H1 (cell line): Measurements from ENCODE around the gene MT1F. TPM values are rescaled to one million over a fixed set of nuclear protein-coding genes. Genes with fewer than 3 reads are reported as not detected.

Experiments used
- CTCF ChIA-PET: fragments of 300-600 bp; sonication (Branson Sonifier 250); formaldehyde crosslinking; loops from one replicate; lab custom pipeline; 2021; ENCODE audit not compliant: partially characterized antibody; lab: Charles Lee
- POLR2A ChIA-PET: fragments of 300-600 bp; sonication (Branson Sonifier 250); formaldehyde crosslinking; loops from one replicate; lab custom pipeline; 2021; ENCODE audit warnings: inconsistent platforms; ENCODE audit not compliant: partially characterized antibody; lab: Charles Lee
- DNase-seq, 2 experiments: peaks; one replicate each; pipeline versions ENCODE4 v3.0.0 to v3.0.0-alpha.2; 2010 to 2022; ENCODE audit warnings: low spot score in 2 of 2, low read depth in 1 of 2, mixed read lengths in 1 of 2
- FAIRE-seq: peaks from 2 replicates; lab custom pipeline; 2011; peaks lifted over from hg19 to GRCh38; lab: Jason Lieb, UNC
- H2AFZ ChIP-seq: 2 replicates; pipeline ENCODE4 v1.8.1; 2012; ENCODE audit warnings: low read length, inconsistent platforms
- H2AK5ac ChIP-seq: 2 replicates; pipeline ENCODE4 v1.6.1; 2013; ENCODE audit warnings: low read depth, low read length
- H2BK120ac ChIP-seq: replicated peaks from 2 replicates; pipeline ENCODE3; 2013; ENCODE audit warnings: low read depth, low read length, inconsistent platforms
- H2BK12ac ChIP-seq: 2 replicates; pipeline ENCODE4 v1.6.1; 2013; ENCODE audit warnings: low read depth, low read length
- H2BK15ac ChIP-seq: 2 replicates; pipeline ENCODE4 v1.6.1; 2013; ENCODE audit warnings: low read length
- H2BK20ac ChIP-seq: 2 replicates; pipeline ENCODE4 v1.6.1; 2013; ENCODE audit warnings: low read length
- H2BK5ac ChIP-seq: 2 replicates; pipeline ENCODE4 v1.6.1; 2013; ENCODE audit warnings: low read depth, low read length
- H3K14ac ChIP-seq: 2 replicates; pipeline ENCODE4 v1.6.1; 2013; ENCODE audit warnings: inconsistent platforms; ENCODE audit not compliant: insufficient read length
- H3K18ac ChIP-seq: 2 replicates; pipeline ENCODE4 v1.6.1; 2013; ENCODE audit warnings: low read length; ENCODE audit errors: extremely low read depth
- H3K23ac ChIP-seq: 2 replicates; pipeline ENCODE4 v1.6.1; 2013; ENCODE audit warnings: inconsistent platforms; ENCODE audit not compliant: insufficient read length
- H3K23me2 ChIP-seq: 2 replicates; pipeline ENCODE4 v1.6.1; 2013; ENCODE audit warnings: low read depth, low read length
- H3K27ac ChIP-seq: 2 replicates; pipeline ENCODE4 v1.6.1; 2011; ENCODE audit warnings: low read depth, low read length, inconsistent platforms
- H3K27me3 ChIP-seq, 4 experiments: replicated peaks in 1 of 4; 1 replicate in 1 of 4; 2 replicates in 3 of 4; pipeline versions ENCODE4 v1.6.1 to v1.8.1; 2011 to 2013; ENCODE audit warnings: low read length in 3 of 4, mild to moderate bottlenecking in 3 of 4, inconsistent platforms in 2 of 4, mixed read lengths in 2 of 4, moderate library complexity in 1 of 4; ENCODE audit not compliant: control insufficient read depth in 3 of 4, insufficient read depth in 3 of 4; ENCODE audit errors: extremely low read depth in 1 of 4
- H3K36me3 ChIP-seq, 4 experiments: 2 replicates each; pipeline versions ENCODE4 v1.6.1 to v1.8.1; 2011 to 2013; ENCODE audit warnings: mild to moderate bottlenecking in 4 of 4, low read length in 3 of 4, moderate library complexity in 2 of 4, control low read depth in 1 of 4, inconsistent platforms in 1 of 4; ENCODE audit not compliant: insufficient read depth in 4 of 4, control insufficient read depth in 2 of 4
- H3K4ac ChIP-seq: replicated peaks from 2 replicates; pipeline ENCODE3; 2013; ENCODE audit warnings: low read length, low read depth, mixed read lengths, inconsistent platforms; ENCODE audit not compliant: insufficient read length
- H3K4me1 ChIP-seq, 4 experiments: replicated peaks in 1 of 4; 1 replicate in 1 of 4; 2 replicates in 3 of 4; pipeline versions ENCODE4 v1.6.1 to v1.8.1; 2011 to 2013; ENCODE audit warnings: low read length in 3 of 4, inconsistent platforms in 2 of 4, mixed read lengths in 1 of 4; ENCODE audit not compliant: insufficient read depth in 4 of 4, control insufficient read depth in 3 of 4
- H3K4me2 ChIP-seq, 2 experiments: 2 replicates each; pipeline versions ENCODE4 v1.6.1 to v1.8.1; 2011 to 2013; ENCODE audit warnings: low read depth in 2 of 2, low read length in 2 of 2, control low read depth in 1 of 2, inconsistent platforms in 1 of 2, mild to moderate bottlenecking in 1 of 2; ENCODE audit not compliant: insufficient read depth in 1 of 2
- H3K4me3 ChIP-seq, 4 experiments: fragments of 200-600, 300-600 bp in 1 of 4; sonication (generic), shearing (Covaris generic), sonication (Bioruptor Twin) in 1 of 4; 2 replicates each; pipeline versions ENCODE4 v1.5.1 to v1.8.1; 2011 to 2016; ENCODE audit warnings: low read length in 4 of 4, low read depth in 3 of 4, control low read depth in 2 of 4, inconsistent platforms in 2 of 4, mild to moderate bottlenecking in 2 of 4, mixed read lengths in 1 of 4, moderate library complexity in 1 of 4; ENCODE audit not compliant: insufficient read depth in 2 of 4; ENCODE audit errors: extremely low read depth in 1 of 4
- H3K56ac ChIP-seq: replicated peaks from 2 replicates; pipeline ENCODE3; 2013; ENCODE audit warnings: low read depth, mild to moderate bottlenecking, mixed read lengths, low read length, inconsistent platforms; ENCODE audit not compliant: insufficient read length
- H3K79me1 ChIP-seq: 2 replicates; pipeline ENCODE4 v1.6.1; 2013; ENCODE audit warnings: low read depth, low read length, control low read depth
- H3K79me2 ChIP-seq, 2 experiments: 2 replicates each; pipeline versions ENCODE4 v1.6.1 to v1.8.1; 2012 to 2013; ENCODE audit warnings: low read length in 2 of 2, mild to moderate bottlenecking in 2 of 2, inconsistent platforms in 1 of 2; ENCODE audit not compliant: insufficient read depth in 2 of 2, control insufficient read depth in 1 of 2
- H3K9ac ChIP-seq, 4 experiments: replicated peaks in 1 of 4; 1 replicate in 1 of 4; 2 replicates in 3 of 4; pipeline versions ENCODE4 v1.6.1 to v1.8.1; 2011 to 2013; ENCODE audit warnings: low read depth in 3 of 4, low read length in 3 of 4, control low read depth in 2 of 4, mild to moderate bottlenecking in 2 of 4, moderate library complexity in 2 of 4, inconsistent platforms in 1 of 4; ENCODE audit errors: extremely low read depth in 1 of 4
- H3K9me3 ChIP-seq, 2 experiments: 2 replicates each; pipeline versions ENCODE4 v1.6.1 to v1.8.1; 2012 to 2013; ENCODE audit warnings: mild to moderate bottlenecking in 2 of 2, moderate library complexity in 2 of 2, control low read depth in 1 of 2, inconsistent platforms in 1 of 2, low read depth in 1 of 2, low read length in 1 of 2, mixed read lengths in 1 of 2; ENCODE audit not compliant: insufficient read depth in 2 of 2
- H4K20me1 ChIP-seq, 2 experiments: replicated peaks in 1 of 2; 2 replicates each; pipeline versions ENCODE3 to v1.8.1; 2011 to 2013; ENCODE audit warnings: inconsistent platforms in 2 of 2, low read length in 2 of 2, mild to moderate bottlenecking in 1 of 2; ENCODE audit not compliant: insufficient read depth in 2 of 2, control insufficient read depth in 1 of 2
- H4K5ac ChIP-seq: 2 replicates; pipeline ENCODE4 v1.6.1; 2013; ENCODE audit warnings: low read length, low read depth, mixed read lengths, inconsistent platforms; ENCODE audit not compliant: insufficient read length
- H4K8ac ChIP-seq: 2 replicates; pipeline ENCODE4 v1.8.0; 2013; ENCODE audit warnings: mild to moderate bottlenecking, moderate library complexity, low read length, inconsistent platforms; ENCODE audit not compliant: insufficient read depth; ENCODE audit errors: extremely low read depth
- H4K91ac ChIP-seq: replicated peaks from 2 replicates; pipeline ENCODE3; 2013; ENCODE audit warnings: low read length, mixed read lengths, inconsistent platforms; ENCODE audit not compliant: insufficient read length
- CHD1 ChIP-seq: IDR thresholded peaks from 2 replicates; pipeline ENCODE4 v1.6.1; 2012; ENCODE audit warnings: low read depth, low read length, improper control_type of control experiment
- RAD21 ChIP-seq, 2 experiments: IDR thresholded peaks in 1 of 2; conservative IDR thresholded peaks in 1 of 2; 2 replicates each; pipeline ENCODE4 v1.6.1; 2011; ENCODE audit warnings: low read depth in 2 of 2, low read length in 2 of 2, improper control_type of control experiment in 1 of 2, inconsistent platforms in 1 of 2, mild to moderate bottlenecking in 1 of 2, moderate library complexity in 1 of 2
- SP1 ChIP-seq: IDR thresholded peaks from 2 replicates; pipeline ENCODE4 v1.6.1; 2011; ENCODE audit warnings: low read depth, low read length
- TBP ChIP-seq: IDR thresholded peaks from 2 replicates; pipeline ENCODE4 v1.6.1; 2011; ENCODE audit warnings: low read depth, low read length, improper control_type of control experiment
- WGBS, 2 experiments: shearing (Covaris generic) in 1 of 2; methylation state at CpG; one replicate each; pipeline versions ENCODE4 v1.1.6 to v1.1.7; 2013 to 2015; ENCODE audit warnings: low lambda C conversion rate in 2 of 2, mixed read lengths in 2 of 2, inconsistent platforms in 1 of 2, low coverage in 1 of 2, missing lambda C conversion rate in 1 of 2; ENCODE audit not compliant: insufficient replicate concordance in 2 of 2, insufficient coverage in 1 of 2, insufficient read length in 1 of 2; ENCODE audit errors: extremely low coverage in 1 of 2, missing lambda C conversion rate in 1 of 2; 5-methylcytosine and 5-hydroxymethylcytosine counted together
- polyA plus RNA-seq, 7 experiments: library from polyadenylated mRNA; depleted of rRNA in 3 of 7; stranded (reverse) in 5 of 7; unstranded in 2 of 7; fragments of >200 nt in 5 of 7; fragments of 200-250 nt in 2 of 7; gene quantifications; 1 replicate in 5 of 7; 2 replicates in 1 of 7; 4 replicates in 1 of 7; pipeline versions ENCODE4 v1.2.1 to v1.2.3, GENCODE V29; 2011 to 2013; ENCODE audit warnings: missing spikeins in 2 of 7, mixed read lengths in 2 of 7
- total RNA-seq: library from RNA; stranded (reverse); fragmentation: NEBNext Ultra II Directional; extraction: Animal tissue kit (Norgen Biotek cat#: 25700); gene quantifications from 2 replicates; pipeline ENCODE4 v1.2.1, GENCODE V29; 2021

MT1F gene
- total and polyA plus RNA-seq, 2 of the 8 experiments (the other 6 are each of a cell fraction or from before 2014, with no cell fraction given) = 5.9 to 20.8 TPM

- no peak for FAIRE-seq
- CTCF ChIA-PET = interaction anchor here (0.9 to 3.2 kb wide), 7 partner anchors 8 to 16 kb away, joined by 3 to 12 read pairs (median 4); partner anchors contain the start of gene MT1M
Observed at GRCh38 chr16:56616608-56617211, 41.0 kb upstream of the MT1F start.

More at GRCh38 chr16:56616608-56617211, 41.0 kb upstream of the MT1F start:
- H2AK5ac ChIP-seq = no peak overlapping the region
- H4K20me1 ChIP-seq = peaks cover 2 to 6% of the 10 kb centered on the region in 2 experiments
- POLR2A ChIA-PET = interaction anchor here (1.8 to 3.9 kb wide), 3 partner anchors 9 to 51 kb away, joined by 5 to 31 read pairs (median 10); partner anchors contain the start of genes MT1E, MT1G and MT2A
- H4K5ac ChIP-seq = no peak overlapping the region
- no peak overlapping the region; the same call in 1 of the 2 replicates for H2BK12ac ChIP-seq
- no peak overlapping the region for H2AFZ ChIP-seq
- no peak for DNase-seq
- peaks cover 36 to 72% (median 65%) of the 10 kb centered on the region in 4 experiments for H3K27me3 ChIP-seq
- H3K23me2 ChIP-seq = peaks cover 5% of the 10 kb centered on the region; the same call in 1 of the 2 replicates
- no peak overlapping the region for H3K4ac ChIP-seq
- no peak overlapping the region for H3K23ac ChIP-seq
- H3K9me3 ChIP-seq = no peaks in the 10 kb centered on the region
- 6% methylated on average over 23 of the region's 23 CpGs; no CpG with 5 or more reads in 1 of the 2 experiments for WGBS, 2 experiments
- H3K18ac ChIP-seq = 0 out of 2 replicates have a peak overlapping the region, but pooled peaks have one; percentile 72
- H4K91ac ChIP-seq = no peak overlapping the region
- H2BK120ac ChIP-seq = no peak overlapping the region
- peak overlapping the region; percentile 84 to 88 for H3K4me2 ChIP-seq
- no peak overlapping the region for H3K9ac ChIP-seq
- TF ChIP-seq SP1 (peak; percentile 54; the same call in 1 of the 2 replicates), CHD1 (no peak), TBP (no peak), RAD21 (IDR thresholded peaks at IDR 0.05 in 1 of 2, conservative IDR thresholded peaks at IDR 0.05 in 1 of 2; ENCODE audit: low read depth in 2 of 2, low read length in 2 of 2) (no peak)
- H3K36me3 ChIP-seq = no peaks in the 10 kb centered on the region
- H3K79me1 ChIP-seq = no peaks in the 10 kb centered on the region
- H3K4me3 ChIP-seq = peak overlapping the region; percentile 34 to 57 (median 41)
- no peak overlapping the region for H3K27ac ChIP-seq
- H2BK5ac ChIP-seq = peak overlapping the region; percentile 63; the same call in 1 of the 2 replicates
- no peak overlapping the region for H2BK20ac ChIP-seq
- 0 out of 2 replicates have a peak overlapping the region, but pooled peaks have one; percentile 29 for H2BK15ac ChIP-seq
- no peak overlapping the region for H3K56ac ChIP-seq
- H3K79me2 ChIP-seq = no peaks in the 10 kb centered on the region
- H4K8ac ChIP-seq = no peak overlapping the region
- no peak overlapping the region for H3K14ac ChIP-seq
- H3K4me1 ChIP-seq = peaks cover 0 to 15% (median 11%) of the 10 kb centered on the region in 4 experiments; a peak in 6 of 7 replicates
